Neural crest cell (in vitro differentiated cells): ENCODE results near the gene BICD2. TPM values are rescaled to one million over a fixed set of nuclear protein-coding genes. Genes with fewer than 3 reads are reported as not detected.

Experiments used
- DNase-seq: peaks from one replicate; pipeline ENCODE4 v3.0.0; 2021; ENCODE audit warnings: low read depth, mixed read lengths, low spot score
- H3K27ac Mint-ChIP-seq: one replicate; pipeline ENCODE4 v1.8.0; 2021; ENCODE audit warnings: mild to moderate bottlenecking, mixed read lengths; ENCODE audit not compliant: unreplicated experiment
- H3K27me3 Mint-ChIP-seq: 2 replicates; pipeline ENCODE4 v1.8.0; 2021; ENCODE audit warnings: low read depth, mild to moderate bottlenecking, mixed read lengths
- H3K36me3 Mint-ChIP-seq: 2 replicates; pipeline ENCODE4 v1.8.0; 2021; ENCODE audit warnings: low read depth, mild to moderate bottlenecking, mixed read lengths
- H3K4me1 Mint-ChIP-seq: 2 replicates; pipeline ENCODE4 v1.8.0; 2021; ENCODE audit warnings: mixed read lengths
- H3K4me3 Mint-ChIP-seq: one replicate; pipeline ENCODE4 v1.8.0; 2021; ENCODE audit warnings: mild to moderate bottlenecking, mixed read lengths
- H3K9me3 Mint-ChIP-seq: 2 replicates; pipeline ENCODE4 v1.8.0; 2021; ENCODE audit warnings: mixed read lengths
- total RNA-seq: library from RNA; stranded (reverse); gene quantifications from 2 replicates; pipeline ENCODE4 v1.2.1, GENCODE V29; 2021
- TF ChIP-seq, protein P1 (sequence below): fragments of 200-600 bp; sonication (generic); conservative IDR thresholded peaks from 2 replicates; pipeline ENCODE4 v1.5.0; 2021; ENCODE audit warnings: antibody characterized with exemption, mild to moderate bottlenecking

BICD2 gene
- total RNA-seq, 1 donor from 2014 or later, result 41.5 TPM

DNA sequence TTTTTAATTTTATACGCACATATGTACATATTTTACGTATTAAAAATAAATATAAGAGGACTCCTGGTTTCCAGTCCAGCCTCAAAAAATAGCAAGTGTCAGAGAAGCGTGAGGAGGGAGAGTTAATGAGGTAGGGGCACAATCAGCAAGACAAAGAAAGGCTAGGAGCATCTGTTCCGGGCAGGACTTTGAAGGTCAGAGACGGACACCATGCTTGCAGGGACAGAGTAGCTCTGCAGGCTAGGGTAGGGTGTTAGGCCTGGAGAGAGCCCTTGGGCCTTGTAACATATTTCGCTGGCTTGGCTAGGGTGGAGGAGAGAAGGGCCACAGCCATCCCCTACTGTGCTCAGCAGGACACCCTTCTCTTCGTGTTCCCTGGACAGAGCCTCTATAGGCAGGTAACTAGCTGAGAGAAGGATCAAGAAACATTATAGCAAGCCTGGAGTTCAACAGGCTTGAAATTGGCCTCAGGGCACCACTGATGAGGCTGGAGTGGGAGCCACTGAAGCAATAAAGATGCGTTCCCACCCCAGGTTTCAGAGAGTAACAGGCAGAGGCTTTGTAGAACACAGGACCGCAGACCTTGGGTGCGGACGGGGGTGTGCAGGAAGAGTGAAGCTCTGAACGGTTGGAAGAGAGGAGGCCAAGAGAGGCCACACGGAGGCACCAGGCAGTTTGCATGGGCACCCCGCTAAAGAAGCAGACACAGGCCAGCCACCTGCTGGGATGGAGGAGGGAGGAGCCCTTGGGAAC is 85.0 kb downstream of the BICD2 start:
- no peaks in the 10 kb centered on the region for H3K4me1 Mint-ChIP-seq
- H3K36me3 Mint-ChIP-seq, result no peaks in the 10 kb centered on the region
- H3K9me3 Mint-ChIP-seq, result no peaks in the 10 kb centered on the region
- peak overlapping the region; percentile 88 for H3K27ac Mint-ChIP-seq
- TF ChIP-seq, protein P1, sequence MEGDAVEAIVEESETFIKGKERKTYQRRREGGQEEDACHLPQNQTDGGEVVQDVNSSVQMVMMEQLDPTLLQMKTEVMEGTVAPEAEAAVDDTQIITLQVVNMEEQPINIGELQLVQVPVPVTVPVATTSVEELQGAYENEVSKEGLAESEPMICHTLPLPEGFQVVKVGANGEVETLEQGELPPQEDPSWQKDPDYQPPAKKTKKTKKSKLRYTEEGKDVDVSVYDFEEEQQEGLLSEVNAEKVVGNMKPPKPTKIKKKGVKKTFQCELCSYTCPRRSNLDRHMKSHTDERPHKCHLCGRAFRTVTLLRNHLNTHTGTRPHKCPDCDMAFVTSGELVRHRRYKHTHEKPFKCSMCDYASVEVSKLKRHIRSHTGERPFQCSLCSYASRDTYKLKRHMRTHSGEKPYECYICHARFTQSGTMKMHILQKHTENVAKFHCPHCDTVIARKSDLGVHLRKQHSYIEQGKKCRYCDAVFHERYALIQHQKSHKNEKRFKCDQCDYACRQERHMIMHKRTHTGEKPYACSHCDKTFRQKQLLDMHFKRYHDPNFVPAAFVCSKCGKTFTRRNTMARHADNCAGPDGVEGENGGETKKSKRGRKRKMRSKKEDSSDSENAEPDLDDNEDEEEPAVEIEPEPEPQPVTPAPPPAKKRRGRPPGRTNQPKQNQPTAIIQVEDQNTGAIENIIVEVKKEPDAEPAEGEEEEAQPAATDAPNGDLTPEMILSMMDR, result no peak
- no peak for DNase-seq
- no peaks in the 10 kb centered on the region for H3K27me3 Mint-ChIP-seq
- H3K4me3 Mint-ChIP-seq, result no peak overlapping the region

DNA sequence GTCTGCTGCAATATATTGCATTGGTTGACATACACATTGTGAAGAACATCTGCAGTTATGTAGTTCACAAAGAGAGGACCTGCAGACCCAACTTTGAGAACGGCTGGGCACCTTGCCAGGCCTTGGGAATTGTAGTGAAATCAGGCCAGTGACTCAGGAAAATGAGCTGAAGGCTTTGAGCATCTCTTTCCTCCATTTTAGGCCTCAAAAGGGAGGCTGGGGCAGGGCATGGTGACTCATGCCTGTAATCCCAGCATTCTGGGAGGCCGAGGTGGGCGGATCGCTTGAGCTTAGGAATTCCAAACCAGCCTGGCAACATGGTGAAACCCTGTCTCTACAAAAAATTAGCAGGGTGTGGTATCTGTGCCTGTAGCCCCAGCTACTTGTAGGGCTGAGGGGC is 93.3 kb downstream of the BICD2 start:
- Mint-ChIP-seq H3K27ac (no peak overlapping the region), H3K9me3 (no peaks in the 10 kb centered on the region), H3K4me3 (peak overlapping the region; percentile 99), H3K27me3 (no peaks in the 10 kb centered on the region), H3K36me3 (no peaks in the 10 kb centered on the region), H3K4me1 (peaks cover 20% of the 10 kb centered on the region)
- no peak for DNase-seq
- TF ChIP-seq, protein P1, result no peak

- H3K27ac Mint-ChIP-seq, result peak within 1 kb of the TSS; percentile 97
- H3K4me3 Mint-ChIP-seq, result peak within 1 kb of the TSS; percentile 99
- no peaks in the 10 kb centered on the region for H3K9me3 Mint-ChIP-seq
- H3K4me1 Mint-ChIP-seq, result peaks cover 28% of the 10 kb centered on the region
- H3K27me3 Mint-ChIP-seq, result no peaks in the 10 kb centered on the region
- DNase-seq, result peak; percentile 91
- no peaks in the 10 kb centered on the region for H3K36me3 Mint-ChIP-seq
- TF ChIP-seq, protein P1, result no peak
Observed at GRCh38 chr9:92669890-92670708, 94.5 kb downstream of the BICD2 start, which contains the start of gene IPPK. IPPK (minus strand) TSS chr9:92670131; CDS start chr9:92669988, 143 bp downstream.

GRCh38 chr9:92669527-92669889 is 95.1 kb downstream of the BICD2 start:
- Mint-ChIP-seq H3K36me3 (no peaks in the 10 kb centered on the region), H3K4me3 (peak overlapping the region; percentile 87), H3K4me1 (peaks cover 34% of the 10 kb centered on the region), H3K27me3 (no peaks in the 10 kb centered on the region), H3K9me3 (no peaks in the 10 kb centered on the region), H3K27ac (no peak overlapping the region)
- DNase-seq, result no peak
- TF ChIP-seq, protein P1, result no peak

- Mint-ChIP-seq H3K27ac (no peak overlapping the region), H3K4me1 (peaks cover 34% of the 10 kb centered on the region), H3K4me3 (peak overlapping the region; percentile 87), H3K9me3 (no peaks in the 10 kb centered on the region), H3K36me3 (no peaks in the 10 kb centered on the region), H3K27me3 (no peaks in the 10 kb centered on the region)
- TF ChIP-seq, protein P1, result no peak
- no peak for DNase-seq
Observed at GRCh38 chr9:92668746-92669526, 95.7 kb downstream of the BICD2 start.
